ENCODE results near the gene DNAJC21. TPM values are rescaled to one million over a fixed set of nuclear protein-coding genes. Genes with fewer than 3 reads are reported as not detected.
"Not testable (repeated sequence)": the region's sequence is repeated elsewhere in the genome, so short reads cannot be mapped to it uniquely, and the experiment has no call there.

DNAJC21 gene
- total and polyA plus RNA-seq, 9 of the 15 experiments (the other 6 are each of a cell fraction or from before 2014, with no cell fraction given), result 26.6 to 105 (median 70.7) TPM

DNA sequence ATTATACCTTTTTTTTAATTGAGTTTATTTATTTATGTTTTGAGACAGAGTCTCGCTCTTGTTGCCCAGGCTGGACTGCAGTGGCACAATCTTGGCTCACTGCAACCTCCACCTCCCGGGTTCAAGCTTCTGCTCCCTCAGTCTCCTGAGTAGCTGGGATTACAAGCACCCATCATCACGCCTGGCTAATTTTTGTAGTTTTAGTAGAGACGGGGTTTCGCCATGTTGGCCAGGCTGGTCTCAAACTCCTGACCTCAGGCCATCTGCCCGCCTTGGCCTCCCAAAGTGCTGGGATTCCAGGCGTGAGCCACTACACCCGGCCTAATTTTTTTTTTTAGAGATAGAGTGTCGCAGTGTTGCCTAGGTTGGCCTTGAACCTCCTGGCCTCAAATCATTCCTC, 6.1 kb upstream of the DNAJC21 start:
- H3K9me3 ChIP-seq (replicated peaks; ENCODE audit: control insufficient read depth, insufficient read depth, low read depth, low read length); H3K4me3 ChIP-seq; intact Hi-C loops (cut with micrococcal nuclease); H2AFZ ChIP-seq (ENCODE audit: low read depth, low read length); FAIRE-seq; H4K20me1 ChIP-seq (replicated peaks; ENCODE audit: control insufficient read depth, insufficient read depth, low read length); DNase-seq (ENCODE audit: extremely low read depth in 1 of 4, low spot score in 3 of 4); H3K27me3 ChIP-seq (ENCODE audit: control insufficient read depth in 2 of 2, insufficient read depth in 2 of 2, low read length in 2 of 2); BruUV-seq (replicated peaks); CTCF ChIA-PET (ENCODE audit: low intra/inter-chr PET ratio); H3K4me2 ChIP-seq (ENCODE audit: insufficient read depth, low read length); H3K9me1 ChIP-seq (ENCODE audit: control insufficient read depth, insufficient read depth, low read length): not testable (repeated sequence)
- peaks cover 96% of the 10 kb centered on the region for H3K36me3 ChIP-seq (ENCODE audit: control insufficient read depth, insufficient read depth, low read length)
- WGBS (ENCODE audit: insufficient coverage, low coverage, missing lambda C conversion rate), result 58% methylated on average over 9 of the region's 9 CpGs
- H3K9ac ChIP-seq (ENCODE audit: insufficient read depth in 1 of 2, low read depth in 2 of 2, low read length in 2 of 2), result peak overlapping the region; percentile 18 to 59; a peak in 2 of 4 replicates
- H3K27ac ChIP-seq (ENCODE audit: extremely low read depth, low read depth, low read length), result peak overlapping the region; percentile 78
- H3K4me1 ChIP-seq (replicated peaks in 1 of 2; ENCODE audit: control insufficient read depth in 2 of 2, insufficient read depth in 2 of 2, low read length in 2 of 2), result peaks cover 17 to 19% of the 10 kb centered on the region in 2 experiments
- ATAC-seq, result peak; percentile 24
- peaks cover 74% of the 10 kb centered on the region for H3K79me2 ChIP-seq (ENCODE audit: control insufficient read depth, insufficient read depth, low read length)
- in situ Hi-C loops (cut with MboI), result loop anchor here (25.0 kb wide), 1 partner anchor 1461 kb away; no protein-coding TSS in a partner anchor
- POLR2A ChIA-PET, result interaction anchor here (0.7 to 4.2 kb wide), 5 partner anchors 8 to 196 kb away, joined by 3 to 37 read pairs (median 3); partner anchors contain the start of genes BRIX1 and RAD1
- TF ChIP-seq, protein P1, sequence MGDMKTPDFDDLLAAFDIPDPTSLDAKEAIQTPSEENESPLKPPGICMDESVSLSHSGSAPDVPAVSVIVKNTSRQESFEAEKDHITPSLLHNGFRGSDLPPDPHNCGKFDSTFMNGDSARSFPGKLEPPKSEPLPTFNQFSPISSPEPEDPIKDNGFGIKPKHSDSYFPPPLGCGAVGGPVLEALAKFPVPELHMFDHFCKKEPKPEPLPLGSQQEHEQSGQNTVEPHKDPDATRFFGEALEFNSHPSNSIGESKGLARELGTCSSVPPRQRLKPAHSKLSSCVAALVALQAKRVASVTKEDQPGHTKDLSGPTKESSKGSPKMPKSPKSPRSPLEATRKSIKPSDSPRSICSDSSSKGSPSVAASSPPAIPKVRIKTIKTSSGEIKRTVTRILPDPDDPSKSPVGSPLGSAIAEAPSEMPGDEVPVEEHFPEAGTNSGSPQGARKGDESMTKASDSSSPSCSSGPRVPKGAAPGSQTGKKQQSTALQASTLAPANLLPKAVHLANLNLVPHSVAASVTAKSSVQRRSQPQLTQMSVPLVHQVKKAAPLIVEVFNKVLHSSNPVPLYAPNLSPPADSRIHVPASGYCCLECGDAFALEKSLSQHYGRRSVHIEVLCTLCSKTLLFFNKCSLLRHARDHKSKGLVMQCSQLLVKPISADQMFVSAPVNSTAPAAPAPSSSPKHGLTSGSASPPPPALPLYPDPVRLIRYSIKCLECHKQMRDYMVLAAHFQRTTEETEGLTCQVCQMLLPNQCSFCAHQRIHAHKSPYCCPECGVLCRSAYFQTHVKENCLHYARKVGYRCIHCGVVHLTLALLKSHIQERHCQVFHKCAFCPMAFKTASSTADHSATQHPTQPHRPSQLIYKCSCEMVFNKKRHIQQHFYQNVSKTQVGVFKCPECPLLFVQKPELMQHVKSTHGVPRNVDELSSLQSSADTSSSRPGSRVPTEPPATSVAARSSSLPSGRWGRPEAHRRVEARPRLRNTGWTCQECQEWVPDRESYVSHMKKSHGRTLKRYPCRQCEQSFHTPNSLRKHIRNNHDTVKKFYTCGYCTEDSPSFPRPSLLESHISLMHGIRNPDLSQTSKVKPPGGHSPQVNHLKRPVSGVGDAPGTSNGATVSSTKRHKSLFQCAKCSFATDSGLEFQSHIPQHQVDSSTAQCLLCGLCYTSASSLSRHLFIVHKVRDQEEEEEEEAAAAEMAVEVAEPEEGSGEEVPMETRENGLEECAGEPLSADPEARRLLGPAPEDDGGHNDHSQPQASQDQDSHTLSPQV (IDR thresholded peaks at IDR 0.05), result peak; percentile 41
- TF ChIP-seq, protein P2, sequence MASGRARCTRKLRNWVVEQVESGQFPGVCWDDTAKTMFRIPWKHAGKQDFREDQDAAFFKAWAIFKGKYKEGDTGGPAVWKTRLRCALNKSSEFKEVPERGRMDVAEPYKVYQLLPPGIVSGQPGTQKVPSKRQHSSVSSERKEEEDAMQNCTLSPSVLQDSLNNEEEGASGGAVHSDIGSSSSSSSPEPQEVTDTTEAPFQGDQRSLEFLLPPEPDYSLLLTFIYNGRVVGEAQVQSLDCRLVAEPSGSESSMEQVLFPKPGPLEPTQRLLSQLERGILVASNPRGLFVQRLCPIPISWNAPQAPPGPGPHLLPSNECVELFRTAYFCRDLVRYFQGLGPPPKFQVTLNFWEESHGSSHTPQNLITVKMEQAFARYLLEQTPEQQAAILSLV (tag; IDR thresholded peaks at IDR 0.05), result peak; percentile 24; the same call in 1 of the 2 replicates
- TF ChIP-seq HLTF (IDR thresholded peaks at IDR 0.05) (peak; percentile 58; the same call in 1 of the 2 replicates), DMBX1 (CRISPR knock-in tag; IDR thresholded peaks at IDR 0.05; ENCODE audit: borderline replicate concordance) (peak; percentile 58; the same call in 1 of the 2 replicates), MECOM (CRISPR knock-in tag; IDR thresholded peaks at IDR 0.05) (0 out of 2 replicates have a peak, but pooled peaks have one; percentile 4), EHMT2 (IDR thresholded peaks at IDR 0.05) (peak; percentile 29; the same call in 1 of the 2 replicates), SUPT5H (IDR thresholded peaks at IDR 0.05) (peak; percentile 25; the same call in 1 of the 2 replicates), POLR2B (IDR thresholded peaks at IDR 0.05; ENCODE audit: low read depth, partially characterized antibody) (peak; percentile 15), SMAD4 (CRISPR knock-in tag; conservative IDR thresholded peaks at IDR 0.05) (0 out of 2 replicates have a peak, but pooled peaks have one; percentile 23)
- TF ChIP-seq, protein P3, sequence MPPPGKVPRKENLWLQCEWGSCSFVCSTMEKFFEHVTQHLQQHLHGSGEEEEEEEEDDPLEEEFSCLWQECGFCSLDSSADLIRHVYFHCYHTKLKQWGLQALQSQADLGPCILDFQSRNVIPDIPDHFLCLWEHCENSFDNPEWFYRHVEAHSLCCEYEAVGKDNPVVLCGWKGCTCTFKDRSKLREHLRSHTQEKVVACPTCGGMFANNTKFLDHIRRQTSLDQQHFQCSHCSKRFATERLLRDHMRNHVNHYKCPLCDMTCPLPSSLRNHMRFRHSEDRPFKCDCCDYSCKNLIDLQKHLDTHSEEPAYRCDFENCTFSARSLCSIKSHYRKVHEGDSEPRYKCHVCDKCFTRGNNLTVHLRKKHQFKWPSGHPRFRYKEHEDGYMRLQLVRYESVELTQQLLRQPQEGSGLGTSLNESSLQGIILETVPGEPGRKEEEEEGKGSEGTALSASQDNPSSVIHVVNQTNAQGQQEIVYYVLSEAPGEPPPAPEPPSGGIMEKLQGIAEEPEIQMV (tag; conservative IDR thresholded peaks at IDR 0.05; ENCODE audit: low read depth), result 0 out of 2 replicates have a peak, but pooled peaks have one; percentile 7
